LNCaP clone FGC (cell line): ENCODE measurements around the gene RALGPS1.
A peak's percentile ranks its signal among the peaks of the same experiment; 100 is the strongest.

ENCODE experiments used
- DNase-seq: peaks from one replicate; pipeline ENCODE4 v3.0.0-alpha.2; 2011; ENCODE audit warnings: low read depth
- H3K4me3 ChIP-seq: 2 replicates; pipeline ENCODE4 v1.5.1; 2011; ENCODE audit warnings: mild to moderate bottlenecking, low read depth, low read length, control low read depth
- TF ChIP-seq, protein P1 (sequence below): IDR thresholded peaks from 2 replicates; pipeline ENCODE4 v1.5.1; 2012; ENCODE audit warnings: mild to moderate bottlenecking; ENCODE audit not compliant: control insufficient read depth, insufficient read depth; ENCODE audit errors: extremely low read depth

The RALGPS1 gene

DNA sequence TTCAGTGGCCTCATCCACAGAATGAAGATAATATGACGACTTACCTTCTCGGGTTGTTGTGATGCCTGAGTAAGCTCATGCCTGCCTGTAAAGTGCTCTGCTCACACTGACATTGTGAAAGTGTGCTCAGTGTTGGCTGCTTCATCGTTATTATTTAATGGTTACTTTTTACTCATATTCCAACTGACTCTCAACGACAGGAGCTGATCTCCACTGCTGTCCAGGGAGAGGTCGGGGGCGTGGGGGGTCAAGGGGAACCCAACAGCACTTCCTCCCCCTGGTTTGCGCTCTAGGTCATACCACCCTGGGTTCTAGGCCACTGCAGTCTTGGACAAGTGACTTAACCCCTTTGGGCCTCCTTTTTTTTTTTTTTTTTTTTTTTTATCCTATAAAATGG is 260.7 kb downstream of the RALGPS1 start:
- TF ChIP-seq, protein P1, sequence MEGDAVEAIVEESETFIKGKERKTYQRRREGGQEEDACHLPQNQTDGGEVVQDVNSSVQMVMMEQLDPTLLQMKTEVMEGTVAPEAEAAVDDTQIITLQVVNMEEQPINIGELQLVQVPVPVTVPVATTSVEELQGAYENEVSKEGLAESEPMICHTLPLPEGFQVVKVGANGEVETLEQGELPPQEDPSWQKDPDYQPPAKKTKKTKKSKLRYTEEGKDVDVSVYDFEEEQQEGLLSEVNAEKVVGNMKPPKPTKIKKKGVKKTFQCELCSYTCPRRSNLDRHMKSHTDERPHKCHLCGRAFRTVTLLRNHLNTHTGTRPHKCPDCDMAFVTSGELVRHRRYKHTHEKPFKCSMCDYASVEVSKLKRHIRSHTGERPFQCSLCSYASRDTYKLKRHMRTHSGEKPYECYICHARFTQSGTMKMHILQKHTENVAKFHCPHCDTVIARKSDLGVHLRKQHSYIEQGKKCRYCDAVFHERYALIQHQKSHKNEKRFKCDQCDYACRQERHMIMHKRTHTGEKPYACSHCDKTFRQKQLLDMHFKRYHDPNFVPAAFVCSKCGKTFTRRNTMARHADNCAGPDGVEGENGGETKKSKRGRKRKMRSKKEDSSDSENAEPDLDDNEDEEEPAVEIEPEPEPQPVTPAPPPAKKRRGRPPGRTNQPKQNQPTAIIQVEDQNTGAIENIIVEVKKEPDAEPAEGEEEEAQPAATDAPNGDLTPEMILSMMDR = no peak
- no peak overlapping the region for H3K4me3 ChIP-seq
- no peak for DNase-seq

DNA sequence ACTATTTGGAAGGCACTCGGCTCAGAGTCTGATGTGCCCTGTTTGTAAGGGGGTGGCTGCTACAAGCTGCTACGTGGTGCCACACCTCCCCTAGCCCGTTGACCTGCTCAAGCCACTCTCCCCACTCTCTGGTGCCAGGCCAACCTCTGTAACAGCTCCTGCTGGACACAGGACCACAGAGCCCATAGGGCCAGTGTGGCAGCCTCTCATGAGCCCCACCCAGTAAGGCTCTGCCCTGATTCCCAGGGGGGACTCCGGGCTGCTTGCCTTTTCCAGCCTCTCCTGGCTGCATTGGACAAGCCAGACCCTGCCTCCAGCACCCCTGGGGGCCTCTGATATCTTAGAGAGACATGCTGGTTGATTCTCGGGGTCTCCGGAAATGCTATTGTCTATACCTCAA is 261.2 kb downstream of the RALGPS1 start:
- H3K4me3 ChIP-seq = no peak overlapping the region
- TF ChIP-seq, protein P1 = no peak
- no peak for DNase-seq

GRCh38 chr9:127176631-127177030 is 262.0 kb downstream of the RALGPS1 start:
- TF ChIP-seq, protein P1 = no peak
- no peak overlapping the region for H3K4me3 ChIP-seq
- DNase-seq = no peak

- no peak for DNase-seq
- no peak overlapping the region for H3K4me3 ChIP-seq
- TF ChIP-seq, protein P1 = no peak
Measured at GRCh38 chr9:127177231-127177630, 262.6 kb downstream of the RALGPS1 start.

DNA sequence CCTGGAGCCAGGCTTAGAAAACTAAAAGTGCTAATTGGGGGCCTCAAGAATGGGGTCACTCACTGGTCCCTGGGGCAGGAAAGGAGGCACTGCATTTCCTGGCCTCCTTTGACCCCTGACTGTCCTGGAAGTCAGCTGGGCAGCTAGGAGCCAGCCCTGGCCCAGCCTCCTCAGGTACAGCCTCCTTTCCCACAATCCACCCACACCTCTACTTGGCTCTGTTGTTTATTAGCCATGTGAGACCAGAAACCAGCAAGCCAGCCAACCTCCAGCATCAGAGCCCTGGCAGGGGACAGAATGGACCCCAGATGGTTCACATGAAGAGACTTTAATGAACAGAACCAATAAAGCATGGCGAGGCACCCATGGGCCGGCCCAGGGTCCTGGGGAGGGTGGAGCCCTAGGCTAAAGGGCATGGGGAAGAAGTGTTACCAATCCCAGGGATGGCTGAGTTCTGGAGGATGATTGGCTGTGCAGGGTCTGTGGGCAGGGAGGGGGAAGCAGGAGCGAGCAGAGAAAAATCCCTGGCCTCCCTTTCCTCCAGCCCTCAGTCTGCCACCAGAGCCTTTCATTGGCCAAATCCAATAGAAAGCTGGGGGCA is 263.2 kb downstream of the RALGPS1 start:
- TF ChIP-seq, protein P1 = no peak
- DNase-seq = no peak

GRCh38 chr9:127178686-127179632 is 264.4 kb downstream of the RALGPS1 start:
- TF ChIP-seq, protein P1 = no peak
- peak; percentile 52 for DNase-seq
- H3K4me3 ChIP-seq = no peak overlapping the region

More for the DNA sequence above, 263.2 kb downstream of the RALGPS1 start:
- H3K4me3 ChIP-seq = no peak overlapping the region
